ENCODE data around the gene BST2.

GRCh38 chr19:17419154-17419620 lies 13.8 kb upstream of the BST2 start:
- no peak for TF ChIP-seq CTCF (IDR thresholded peaks at IDR 0.05; ENCODE audit: low read length)
- no peak for TF ChIP-seq EZH2 (IDR thresholded peaks at IDR 0.05; ENCODE audit: borderline replicate concordance, low read length)
